Measurements from ENCODE around the gene TMEM8B. TPM values are rescaled to one million over a fixed set of nuclear protein-coding genes. Genes with fewer than 3 reads are reported as not detected.
"Not testable (repeated sequence)": the region's sequence is repeated elsewhere in the genome, so short reads cannot be mapped to it uniquely, and the experiment has no call there.

The TMEM8B gene
- total RNA-seq, 1 donor from 2014 or later: 5.6 TPM

DNA sequence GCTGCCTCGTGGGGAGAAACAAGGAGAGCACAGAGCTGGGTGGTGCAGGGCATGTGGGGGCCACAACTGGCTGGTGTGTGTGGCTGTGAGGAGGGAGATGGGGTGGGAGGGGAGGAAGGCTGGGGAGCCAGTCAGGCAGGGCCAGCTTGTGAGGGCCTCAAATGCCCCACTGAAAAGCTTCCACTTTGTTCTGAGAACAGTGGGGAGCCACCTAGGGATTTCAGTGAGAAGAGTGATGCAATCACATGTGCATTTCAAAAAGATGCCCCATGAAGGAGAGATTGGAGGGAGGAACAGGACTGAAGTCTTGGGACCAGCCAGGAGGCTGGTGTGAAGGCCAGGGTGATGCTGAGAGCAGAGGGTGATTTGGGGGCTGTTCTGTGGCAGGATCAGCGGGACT lies 39.9 kb downstream of the TMEM8B start:
- no peak for DNase-seq

DNA sequence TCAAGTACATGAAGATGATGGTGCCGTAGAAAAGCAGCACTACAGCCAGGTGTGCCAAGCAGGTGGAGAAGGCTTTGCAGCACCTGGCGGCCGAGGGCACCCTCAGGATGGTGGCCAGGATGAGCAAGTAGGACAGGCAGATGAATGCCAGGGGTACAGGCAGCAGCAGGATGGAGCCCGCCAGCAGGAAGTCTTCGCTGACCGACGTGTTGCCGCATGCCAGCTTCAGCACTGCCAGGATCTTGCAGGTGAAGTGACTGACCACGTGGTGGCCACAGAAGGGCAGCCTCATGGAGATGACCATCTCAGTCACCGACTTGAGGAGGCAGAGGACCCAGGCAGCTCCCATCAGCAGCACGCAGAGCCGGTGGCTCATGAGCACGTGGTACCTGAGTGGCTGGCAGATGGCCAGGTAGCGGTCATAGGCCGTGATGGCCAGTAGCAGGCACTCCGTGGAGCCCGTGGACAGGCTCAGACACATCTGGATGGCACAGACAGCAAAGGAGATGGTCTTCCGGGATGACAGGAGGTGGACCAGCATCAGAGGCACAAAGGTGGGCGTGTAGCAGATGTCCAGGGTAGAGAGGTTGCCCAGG lies 40.7 kb downstream of the TMEM8B start:
- DNase-seq: no peak

DNA sequence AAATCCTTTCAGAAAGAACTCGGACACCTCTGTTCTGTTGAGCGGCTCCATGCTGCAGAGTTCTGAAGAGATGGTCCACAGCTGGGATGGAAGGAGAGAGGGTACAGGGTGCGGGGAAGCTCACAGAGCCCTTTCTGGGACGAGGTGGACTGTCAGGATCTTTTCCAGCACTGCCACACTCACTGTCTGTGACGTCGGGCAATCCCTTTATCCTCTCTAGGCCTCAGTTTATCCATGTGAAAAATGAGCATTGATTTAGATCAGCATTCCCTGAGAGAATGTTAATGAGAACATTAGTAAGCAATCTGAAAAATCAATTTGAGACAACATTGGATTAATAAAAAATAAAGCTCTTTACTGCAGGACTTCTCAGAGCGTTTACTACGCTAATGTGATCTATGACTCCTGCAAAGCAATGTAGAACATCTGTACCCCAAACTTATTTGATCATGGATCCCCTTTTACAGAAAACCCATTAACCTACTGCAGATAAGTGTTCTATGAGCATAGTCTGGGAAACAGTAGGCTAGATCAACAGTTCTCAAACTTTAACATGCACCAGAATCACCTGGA lies 41.4 kb downstream of the TMEM8B start, which contains the start of gene OR13J1:
Gene OR13J1, minus strand, starts transcription at position 51 of the 573 bp plus-strand sequence. Its CDS starts 0 bp downstream, at position 51.
- no peak for DNase-seq

DNA sequence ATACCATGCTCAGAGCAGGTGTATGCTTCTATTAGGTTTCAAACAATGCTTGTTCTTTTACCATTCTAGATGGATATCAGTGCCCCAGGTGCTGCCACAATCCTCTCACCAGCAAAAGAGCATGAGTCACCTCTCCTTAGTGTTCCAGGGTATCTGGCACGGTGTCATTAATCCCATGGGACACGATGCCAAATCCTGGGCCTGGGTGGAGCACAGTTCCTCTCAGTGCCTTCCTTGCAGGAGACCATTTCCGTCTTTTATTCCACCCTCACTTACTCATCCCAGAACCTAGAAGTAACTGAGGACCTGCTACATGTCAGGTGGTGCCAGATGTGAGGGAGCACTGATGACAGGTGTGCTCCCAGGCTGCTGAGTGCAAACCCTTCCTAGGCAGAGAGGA lies 42.5 kb downstream of the TMEM8B start:
- no peak for DNase-seq

DNA sequence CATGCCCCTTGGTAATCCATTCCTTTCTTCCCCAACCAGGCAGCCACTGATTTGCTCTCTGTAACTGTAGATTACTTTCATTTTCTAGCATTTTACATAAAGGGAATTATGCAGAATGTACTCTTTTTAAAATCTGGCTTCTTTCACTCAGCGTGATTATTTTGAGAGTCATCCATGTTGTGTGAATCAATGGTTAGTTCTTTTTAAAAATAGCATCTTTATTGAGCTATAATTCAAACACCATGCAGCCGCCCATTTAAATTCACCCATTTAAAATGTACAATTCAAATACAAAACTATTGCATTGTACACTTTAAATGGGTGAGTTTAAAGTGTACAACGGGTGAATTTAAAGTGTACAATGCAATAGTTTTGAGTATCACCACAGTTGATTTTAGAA lies 43.5 kb downstream of the TMEM8B start:
- no peak for DNase-seq

DNA sequence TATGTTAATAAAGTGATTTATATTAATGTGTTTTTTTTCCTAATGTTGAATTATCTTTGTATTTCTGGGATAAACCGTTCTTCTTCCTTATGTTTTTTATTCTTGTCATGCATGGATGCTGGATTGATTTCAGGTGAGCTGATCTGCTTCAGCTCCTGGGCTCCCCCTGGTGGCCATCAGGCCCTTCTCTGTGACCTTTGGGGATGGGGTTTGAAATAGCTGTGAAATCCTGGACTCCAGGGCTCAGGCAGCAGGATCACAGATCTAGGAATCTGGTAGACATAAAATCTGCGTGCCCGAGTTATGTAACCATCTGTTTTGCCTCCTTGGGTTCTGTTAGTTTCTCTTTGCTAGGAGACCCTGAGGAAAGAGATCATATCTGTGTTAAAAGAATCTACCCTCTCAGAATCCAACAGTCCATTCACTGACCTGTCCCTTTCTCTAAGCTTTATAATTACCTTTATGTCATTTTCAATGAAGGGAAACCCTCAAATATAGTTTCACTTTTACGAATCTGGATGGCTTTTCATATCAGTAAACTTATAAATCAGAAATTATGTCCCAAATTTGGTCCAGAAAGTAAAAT lies 53.3 kb downstream of the TMEM8B start:
- peak; percentile 62 for DNase-seq

DNA sequence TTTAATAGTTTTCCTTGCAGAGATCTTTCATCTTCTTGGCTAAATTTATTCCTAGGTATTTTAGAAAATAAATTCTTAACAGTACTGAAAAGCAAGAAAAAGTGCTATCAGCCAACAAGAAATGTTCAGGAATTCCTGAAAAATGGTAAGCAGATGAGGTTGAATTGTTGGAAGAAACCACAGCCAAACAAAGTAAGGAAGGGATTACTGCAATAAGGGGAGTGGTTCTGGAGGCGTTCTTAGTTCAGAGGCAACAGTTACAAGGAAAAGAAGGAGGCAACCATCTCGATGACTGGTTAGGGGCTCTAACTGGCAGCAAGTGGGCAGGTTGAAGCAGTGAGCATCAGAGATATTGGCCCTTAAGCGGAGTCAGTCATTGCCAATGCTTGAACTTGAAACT lies 54.0 kb downstream of the TMEM8B start:
- no peak for DNase-seq

DNA sequence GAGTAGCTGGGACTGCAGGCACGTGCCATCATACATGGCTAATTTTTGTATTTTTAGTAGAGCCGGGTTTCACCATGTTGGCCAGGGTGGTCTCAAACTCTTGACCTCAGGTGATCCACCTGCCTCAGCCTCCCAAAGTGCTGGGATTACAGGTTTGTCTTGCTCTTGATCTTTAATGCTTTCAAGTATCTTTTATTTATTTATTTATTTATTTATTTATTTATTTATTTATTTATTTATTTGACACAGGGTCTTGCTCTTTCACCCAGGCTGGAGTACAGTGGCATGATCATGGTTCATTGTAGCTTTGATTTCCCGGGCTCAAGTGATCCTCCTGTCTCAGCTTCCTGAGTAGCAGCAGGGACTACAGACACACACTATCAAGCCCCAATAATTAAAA lies 55.9 kb downstream of the TMEM8B start:
- DNase-seq: not testable (repeated sequence)

DNA sequence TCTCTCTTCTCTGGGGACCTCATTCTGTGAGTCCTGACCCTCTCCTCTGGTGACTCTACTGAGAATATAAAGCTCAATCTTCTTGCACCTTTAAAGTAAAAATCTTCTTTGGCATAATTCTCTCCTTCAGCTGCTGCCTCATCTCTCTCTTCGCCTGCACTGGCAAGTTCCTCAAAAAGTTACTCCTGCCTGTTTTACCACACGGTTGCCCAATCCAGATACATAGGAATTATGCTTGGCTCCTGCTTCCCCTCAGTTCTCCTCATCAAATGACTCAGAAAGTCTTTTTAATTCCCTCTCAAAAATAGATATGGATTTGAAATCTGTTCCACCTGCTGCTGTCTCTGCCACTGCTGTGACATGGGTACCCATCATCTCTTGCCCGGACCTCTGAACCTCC lies 62.6 kb downstream of the TMEM8B start:
- DNase-seq: no peak

DNA sequence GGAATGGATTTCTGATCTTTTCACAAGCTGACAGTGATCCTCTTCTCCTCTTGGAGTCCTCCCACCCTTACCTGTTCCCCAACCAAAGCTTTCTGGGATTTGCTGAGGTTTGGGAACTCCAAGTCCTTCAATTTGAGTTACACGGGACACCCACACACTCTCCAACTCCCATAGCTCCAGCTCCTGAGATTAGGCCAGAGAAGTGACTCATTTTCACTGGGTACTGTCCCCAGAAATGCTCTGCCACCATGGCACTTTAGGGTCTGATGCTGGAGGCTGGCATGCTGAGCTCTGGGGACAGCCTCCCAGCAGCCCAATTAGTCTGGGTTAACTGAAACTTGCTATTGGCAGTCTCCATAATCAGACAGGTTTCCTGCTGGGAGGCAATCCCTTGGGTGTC lies 63.0 kb downstream of the TMEM8B start:
- no peak for DNase-seq

DNA sequence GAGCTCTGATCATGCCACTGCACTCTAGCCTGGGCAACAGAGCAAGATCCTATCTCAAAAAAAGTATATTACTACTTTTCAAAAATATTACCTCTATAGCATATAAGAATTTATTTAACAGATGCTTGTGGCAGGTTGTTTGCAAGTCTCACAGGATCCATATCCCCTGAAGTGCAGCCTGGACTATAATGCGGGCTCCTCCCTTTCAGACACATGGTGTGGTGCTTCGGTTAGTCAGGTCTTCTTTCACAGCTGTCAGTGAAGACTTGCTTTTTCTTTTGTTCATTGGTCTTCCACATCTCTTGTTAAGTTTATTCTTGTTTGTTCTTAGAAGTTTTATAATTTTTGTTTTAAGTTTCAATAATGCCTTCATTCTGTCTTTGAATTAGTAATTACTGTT lies 67.5 kb downstream of the TMEM8B start:
- DNase-seq: no peak

DNA sequence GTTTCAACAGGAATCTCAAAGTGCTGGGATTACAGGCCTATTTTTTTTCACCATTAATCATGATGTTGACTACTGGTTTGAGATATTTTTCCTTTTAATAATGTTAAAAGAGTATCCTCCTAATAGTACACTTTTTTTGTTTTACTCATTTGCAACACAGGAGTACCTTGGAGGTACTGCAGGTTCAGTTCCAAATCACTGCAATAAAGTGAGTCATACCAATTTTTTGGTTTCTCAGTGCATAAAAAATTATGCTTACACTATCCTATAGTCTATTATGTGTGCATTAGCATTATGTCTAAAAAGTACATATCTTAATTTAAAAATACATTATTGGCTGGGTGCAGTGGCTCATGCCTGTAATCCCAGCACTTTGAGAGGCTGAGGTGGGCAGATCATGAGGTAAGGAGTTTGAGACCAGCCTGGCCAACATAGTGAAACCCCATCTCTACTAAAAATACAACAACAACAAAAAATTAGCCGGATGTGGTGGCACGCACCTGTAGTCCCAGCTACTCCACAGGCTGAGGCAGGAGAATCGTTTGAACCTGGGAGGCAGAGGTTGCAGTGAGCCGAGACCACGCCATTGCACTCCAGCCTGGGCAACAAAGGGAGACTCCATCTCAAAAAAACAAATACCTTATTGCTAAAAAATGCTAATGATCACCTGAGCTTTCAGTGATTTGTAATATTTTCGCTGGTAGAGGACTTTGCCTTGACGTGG lies 68.5 kb downstream of the TMEM8B start:
- not testable (repeated sequence) for DNase-seq

DNA sequence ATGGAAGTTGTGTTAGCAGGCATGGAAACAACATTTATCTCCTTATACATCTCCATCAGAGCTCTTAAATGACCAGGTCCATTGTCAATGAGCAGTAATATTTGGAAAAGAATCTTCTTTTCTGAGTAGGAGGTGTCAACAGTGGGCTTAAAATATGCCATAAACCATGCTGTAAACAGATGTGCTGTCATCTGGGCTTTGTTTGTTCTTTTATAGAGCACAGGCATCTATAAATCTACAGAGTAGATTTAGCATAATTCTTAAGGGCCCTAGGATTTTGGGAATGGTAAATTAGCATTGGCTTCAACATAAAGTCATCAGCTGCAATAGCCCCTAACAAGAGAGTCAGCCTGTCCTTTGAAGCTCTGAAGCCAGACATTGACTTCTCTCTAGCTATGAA lies 69.3 kb downstream of the TMEM8B start:
- DNase-seq: no peak

DNA sequence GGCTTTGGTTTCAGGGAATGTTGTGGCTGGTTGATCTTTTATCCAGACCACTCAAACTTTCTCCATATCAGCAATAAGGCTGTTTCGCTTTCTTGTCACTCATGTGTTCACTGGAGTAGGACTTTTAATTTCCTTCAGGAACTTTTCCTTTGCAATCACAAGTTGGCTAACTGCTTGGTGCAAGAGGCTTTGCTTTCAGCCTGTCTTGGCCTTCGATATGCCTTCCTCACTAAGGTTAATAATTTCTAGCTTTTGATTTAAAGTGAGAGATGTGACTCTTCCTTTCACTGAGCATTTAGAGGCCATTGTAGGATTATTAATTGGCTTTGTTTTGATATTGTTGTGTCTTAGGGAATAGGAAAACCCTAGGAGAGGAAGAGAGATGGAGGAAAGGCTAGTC lies 70.0 kb downstream of the TMEM8B start:
- DNase-seq: no peak

DNA sequence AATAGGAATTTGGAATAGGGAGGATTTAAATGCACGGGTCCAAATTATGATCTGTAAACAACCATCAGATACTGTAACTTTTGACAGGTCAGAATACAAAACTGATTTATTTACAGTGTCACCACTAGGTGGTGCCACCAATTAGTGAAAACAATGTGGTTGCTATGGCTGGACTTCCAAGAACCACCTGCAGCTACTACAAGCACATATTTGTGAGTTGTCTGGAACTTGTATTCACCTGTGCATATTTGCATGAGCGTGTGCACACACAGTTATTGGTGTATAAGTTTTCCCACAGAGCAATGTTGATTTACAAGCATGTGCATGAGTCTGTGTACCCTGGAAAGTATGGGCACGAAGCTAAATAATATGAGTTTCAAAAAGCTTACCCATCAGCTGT lies 74.0 kb downstream of the TMEM8B start:
- no peak for DNase-seq

DNA sequence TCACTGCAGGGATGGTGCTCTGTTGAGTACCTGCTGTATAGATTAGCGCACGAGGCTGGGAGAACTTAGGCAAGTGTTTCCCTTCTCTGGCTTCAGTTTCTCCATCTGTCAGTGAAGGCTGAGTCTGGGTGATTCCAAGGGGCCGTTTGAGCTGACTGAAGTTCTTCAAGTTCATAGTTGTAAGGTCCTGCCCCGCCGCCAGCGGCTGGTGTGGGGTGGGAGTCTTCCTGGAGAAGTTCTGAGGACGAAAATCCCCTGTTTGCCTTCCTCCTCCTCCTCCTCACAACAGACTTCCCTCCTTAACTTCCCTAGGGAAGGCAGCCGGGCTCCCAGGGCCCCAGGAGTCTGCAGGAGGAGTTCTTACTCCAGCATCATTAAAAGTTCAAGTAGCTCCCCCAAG lies 75.3 kb downstream of the TMEM8B start:
- DNase-seq: no peak

DNA sequence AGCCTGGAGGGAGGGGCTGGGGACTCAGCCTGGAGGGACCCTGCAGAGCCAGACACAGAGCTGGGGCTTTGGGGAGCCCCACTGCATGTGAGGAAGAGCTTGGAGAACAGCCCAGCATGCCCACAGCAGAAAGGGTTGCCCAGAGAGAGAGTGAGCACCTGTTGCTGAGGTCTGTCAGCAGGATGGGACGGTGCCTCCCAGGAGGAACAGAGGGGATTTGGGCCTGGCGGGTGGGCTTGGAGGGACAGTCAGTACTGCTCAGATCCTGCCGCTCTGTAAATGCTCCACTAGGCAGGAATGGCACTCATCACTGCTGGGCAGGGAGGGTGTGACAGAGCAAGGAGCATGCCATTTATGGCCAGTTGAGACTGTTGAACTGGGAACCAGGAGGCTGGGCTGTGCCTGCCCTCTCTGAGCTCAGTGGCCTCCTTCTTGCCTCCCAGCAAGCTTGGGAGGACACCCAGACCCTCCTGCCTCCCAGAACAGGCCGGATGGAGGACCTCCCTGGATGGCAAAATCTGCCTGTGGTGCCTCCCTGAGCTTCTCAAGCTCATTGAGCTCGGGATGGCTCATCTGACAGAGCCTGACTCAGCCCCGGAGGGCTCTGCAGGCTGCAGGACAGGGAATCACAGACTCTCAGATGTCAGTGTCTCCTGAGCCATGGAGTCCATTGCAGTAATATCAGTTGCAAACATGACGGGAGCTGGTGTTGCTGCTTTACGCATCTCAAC lies 76.2 kb downstream of the TMEM8B start:
- DNase-seq: no peak

DNA sequence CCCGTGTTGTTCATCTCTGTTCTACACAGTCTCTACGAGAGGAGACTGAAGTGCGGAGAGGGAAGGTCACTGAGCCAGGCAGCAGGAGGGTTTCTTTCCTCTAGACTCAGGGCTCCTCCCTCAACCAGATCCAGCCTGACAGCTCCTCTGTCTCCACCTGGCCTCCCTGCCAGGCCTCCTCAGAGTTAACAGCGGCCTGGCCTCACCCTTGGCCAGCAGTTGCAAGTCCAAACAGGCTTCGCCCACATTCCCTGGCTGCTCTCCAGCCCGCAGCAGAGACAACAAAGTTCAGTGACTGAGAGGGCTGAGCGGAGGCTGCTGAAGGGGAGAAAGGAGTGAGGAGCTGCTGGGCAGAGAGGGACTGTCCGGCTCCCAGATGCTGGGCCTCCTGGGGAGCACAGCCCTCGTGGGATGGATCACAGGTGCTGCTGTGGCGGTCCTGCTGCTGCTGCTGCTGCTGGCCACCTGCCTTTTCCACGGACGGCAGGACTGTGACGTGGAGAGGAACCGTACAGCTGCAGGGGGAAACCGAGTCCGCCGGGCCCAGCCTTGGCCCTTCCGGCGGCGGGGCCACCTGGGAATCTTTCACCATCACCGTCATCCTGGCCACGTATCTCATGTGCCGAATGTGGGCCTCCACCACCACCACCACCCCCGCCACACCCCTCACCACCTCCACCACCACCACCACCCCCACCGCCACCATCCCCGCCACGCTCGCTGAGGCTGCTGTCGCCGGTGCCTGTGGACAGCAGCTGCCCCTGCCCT lies 77.1 kb downstream of the TMEM8B start, which contains the start of gene HRCT1:
Gene HRCT1, plus strand, starts transcription at position 291 of the 768 bp plus-strand sequence. Its CDS starts 86 bp downstream, at position 377.
- no peak for DNase-seq

DNA sequence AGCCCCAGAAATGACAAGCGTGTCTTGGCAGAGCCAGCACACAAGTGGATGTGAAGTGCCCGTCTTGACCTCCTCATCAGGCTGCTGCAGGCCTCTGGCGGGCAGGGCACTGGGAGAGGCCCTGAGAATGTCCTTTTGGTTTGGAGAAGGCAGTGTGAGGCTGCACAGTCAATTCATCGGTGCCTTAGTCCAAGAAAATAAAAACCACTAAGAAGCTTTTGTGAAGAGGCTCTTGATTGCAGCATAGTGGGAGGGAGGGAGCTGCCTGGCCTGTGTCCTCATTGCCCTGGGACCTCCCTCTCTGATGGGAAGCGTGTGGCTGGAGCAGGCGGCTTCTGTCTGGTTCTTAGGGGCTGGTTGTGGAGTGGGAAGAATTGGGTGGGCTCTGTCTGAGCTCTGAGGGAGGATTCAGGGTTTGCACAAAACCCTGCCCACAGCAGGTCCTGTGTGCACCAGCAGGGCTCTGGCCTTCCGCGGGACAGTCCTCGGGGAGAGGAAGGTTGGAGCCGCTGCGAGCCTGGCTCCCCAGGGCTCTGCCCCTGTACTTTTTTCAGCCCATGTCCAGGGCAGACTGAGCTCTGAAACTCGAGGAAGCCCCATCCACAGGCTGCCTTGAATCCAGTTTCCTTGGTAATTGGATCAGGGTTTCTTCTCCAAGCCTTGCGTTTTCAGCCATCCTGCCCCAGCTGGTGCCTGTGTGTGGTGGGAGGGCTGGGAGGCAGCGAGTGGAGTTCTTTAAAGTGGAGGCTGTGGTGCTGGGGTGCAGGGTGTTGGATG lies 78.1 kb downstream of the TMEM8B start:
- no peak for DNase-seq

DNA sequence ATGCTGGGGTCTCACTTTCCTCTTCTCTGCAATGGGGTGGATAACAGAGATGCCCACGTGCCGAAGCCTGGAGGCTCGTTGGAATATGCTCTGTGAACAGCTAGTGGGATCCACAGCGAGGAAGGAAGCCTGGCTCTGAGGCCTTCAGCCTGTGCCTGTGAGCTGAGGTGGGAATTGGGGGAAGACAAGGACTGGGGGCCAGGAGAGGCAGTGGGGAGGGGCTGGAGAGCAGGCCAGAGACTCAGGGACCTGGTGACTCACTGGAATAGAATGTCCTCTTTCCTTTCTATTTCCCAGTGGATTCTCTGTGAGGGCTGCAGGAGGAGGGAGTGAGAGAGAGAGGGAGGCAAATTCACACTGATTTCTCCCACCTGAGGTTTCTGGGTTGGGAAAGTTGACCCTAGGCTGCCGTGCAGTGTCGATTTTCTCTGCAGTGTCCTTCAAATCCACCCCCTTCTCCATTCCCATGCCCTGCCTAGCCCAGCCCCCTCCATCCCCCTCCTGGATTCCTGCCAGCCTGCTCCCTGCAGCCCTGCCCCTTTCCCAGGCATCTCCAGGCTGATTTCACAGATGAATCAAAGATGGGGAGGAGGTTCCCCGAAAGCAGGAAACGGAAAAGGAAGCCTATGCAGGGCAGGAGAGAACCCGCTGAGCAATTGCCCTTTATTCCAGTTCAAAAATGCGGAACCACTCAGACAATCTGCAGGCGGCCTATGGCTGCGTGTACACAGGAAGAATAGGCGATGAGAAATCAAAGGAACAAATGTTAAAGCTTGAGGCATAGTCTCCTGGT lies 78.9 kb downstream of the TMEM8B start:
- no peak for DNase-seq

All from occipital lobe (tissue), 2 donors.